ENCODE data around the gene SFTA2.

SFTA2 gene

DNA sequence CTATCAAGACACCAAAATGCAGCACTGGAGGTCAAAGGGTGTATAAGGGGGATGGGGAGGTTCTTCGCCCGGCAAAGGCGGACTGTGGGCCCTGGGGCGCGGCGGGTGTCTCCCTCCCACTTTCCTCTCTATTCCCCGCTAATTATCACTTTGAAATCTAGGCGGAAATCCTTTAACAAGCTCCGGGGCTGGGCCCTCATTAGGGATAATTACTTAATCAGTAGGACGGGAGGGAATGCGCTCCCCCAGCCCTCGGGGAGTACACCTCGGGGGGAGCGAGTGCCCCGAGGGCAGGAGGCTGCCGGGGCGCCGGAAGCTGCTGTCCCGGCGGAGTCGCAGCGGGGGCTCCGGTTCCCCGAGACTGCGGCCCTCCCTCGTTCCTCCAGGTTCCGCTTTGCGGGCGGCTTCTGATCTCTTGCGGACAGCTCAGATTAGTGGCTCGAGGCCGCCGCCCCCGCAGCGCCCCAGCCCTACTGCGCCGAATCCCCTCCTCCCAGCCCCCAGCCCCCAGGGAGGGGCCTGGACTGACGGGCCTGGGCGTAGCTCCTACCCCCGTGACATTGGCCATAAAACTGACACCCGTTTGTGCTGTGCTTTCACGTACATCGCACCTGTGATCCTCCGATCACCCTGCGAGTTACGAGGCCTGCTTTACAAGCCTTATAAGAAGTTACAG lies 23.5 kb upstream of the SFTA2 start:
- no peaks in the 10 kb centered on the region for H3K9me3 Mint-ChIP-seq
- H3K27me3 Mint-ChIP-seq: peaks cover 84% of the 10 kb centered on the region

DNA sequence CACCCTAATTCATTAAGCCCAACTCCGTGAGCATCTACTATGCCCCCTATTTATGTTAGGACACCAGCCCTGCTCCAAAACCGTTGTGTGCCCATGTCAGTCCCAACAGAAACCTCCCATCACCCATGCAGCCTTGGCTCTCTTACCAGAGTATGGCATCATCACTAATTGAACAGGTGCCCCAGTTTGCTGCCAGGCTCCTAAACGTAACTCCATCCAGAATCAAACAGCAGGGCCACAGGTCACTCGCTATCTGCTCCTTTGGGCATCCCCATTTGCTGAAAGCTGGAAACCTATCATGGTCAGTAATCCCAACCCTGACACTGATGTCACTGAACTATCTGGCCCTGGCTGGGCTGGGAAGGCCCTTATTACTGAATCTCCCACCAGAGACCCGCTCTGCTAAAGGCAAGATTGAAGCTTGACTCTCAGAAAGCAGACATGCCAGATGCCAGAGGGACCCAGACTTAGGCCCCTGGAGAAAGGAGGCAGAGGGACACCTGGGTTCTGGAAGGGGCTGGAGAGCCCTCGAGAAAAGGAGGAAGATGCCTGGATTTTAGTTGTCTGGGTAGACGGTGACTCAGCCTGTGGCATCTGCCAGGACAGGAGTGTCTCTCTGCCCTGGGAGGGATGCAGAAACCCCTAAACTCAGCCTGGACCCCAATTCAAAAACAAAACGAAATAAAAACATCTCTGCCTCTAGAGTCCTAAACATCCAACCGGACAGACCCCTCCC lies 22.8 kb upstream of the SFTA2 start:
- Mint-ChIP-seq H3K27ac (no peak overlapping the region), H3K4me1 (peaks cover 17% of the 10 kb centered on the region), H3K36me3 (no peaks in the 10 kb centered on the region), H3K4me3 (peak overlapping the region; percentile 24), H3K9me3 (no peaks in the 10 kb centered on the region), H3K27me3 (peaks cover 88% of the 10 kb centered on the region)
- CTCF ChIA-PET: interaction anchor here (1.0 to 1.3 kb wide), 2 partner anchors 41 to 116 kb away, joined by 3 to 4 read pairs; partner anchors contain the start of gene VARS2
- no peak for DNase-seq

More for the DNA sequence above, 23.5 kb upstream of the SFTA2 start:
- Mint-ChIP-seq H3K4me1 (peaks cover 17% of the 10 kb centered on the region), H3K4me3 (peak overlapping the region; percentile 60), H3K36me3 (no peaks in the 10 kb centered on the region), H3K27ac (no peak overlapping the region)
- DNase-seq: peak; percentile 70
- CTCF ChIA-PET: interaction anchor here (0.8 to 1.9 kb wide), 4 partner anchors 14 to 125 kb away, joined by 3 to 8 read pairs (median 4); partner anchors contain the start of genes MUCL3 and VARS2

DNA sequence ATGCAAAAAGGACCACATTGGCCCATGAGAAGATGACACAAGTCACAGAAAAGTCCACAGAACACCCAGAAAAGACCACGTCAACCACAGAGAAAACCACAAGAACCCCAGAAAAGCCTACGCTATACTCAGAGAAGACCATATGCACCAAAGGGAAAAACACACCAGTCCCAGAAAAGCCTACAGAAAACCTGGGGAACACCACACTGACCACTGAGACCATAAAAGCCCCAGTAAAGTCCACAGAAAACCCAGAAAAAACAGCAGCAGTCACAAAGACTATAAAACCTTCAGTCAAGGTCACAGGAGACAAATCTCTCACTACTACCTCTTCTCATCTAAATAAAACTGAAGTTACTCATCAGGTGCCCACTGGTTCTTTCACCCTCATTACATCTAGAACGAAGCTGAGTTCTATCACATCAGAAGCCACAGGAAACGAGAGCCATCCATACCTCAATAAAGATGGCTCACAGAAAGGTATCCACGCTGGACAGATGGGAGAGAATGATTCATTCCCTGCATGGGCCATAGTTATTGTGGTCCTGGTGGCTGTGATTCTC lies 20.0 kb upstream of the SFTA2 start:
- peaks cover 17% of the 10 kb centered on the region for H3K4me1 Mint-ChIP-seq
- DNase-seq: no peak
- CTCF ChIA-PET: no interaction called here
- no peak overlapping the region for H3K4me3 Mint-ChIP-seq
- no peaks in the 10 kb centered on the region for H3K36me3 Mint-ChIP-seq
- no peaks in the 10 kb centered on the region for H3K9me3 Mint-ChIP-seq
- H3K27ac Mint-ChIP-seq: no peak overlapping the region
- peaks cover 97% of the 10 kb centered on the region for H3K27me3 Mint-ChIP-seq

DNA sequence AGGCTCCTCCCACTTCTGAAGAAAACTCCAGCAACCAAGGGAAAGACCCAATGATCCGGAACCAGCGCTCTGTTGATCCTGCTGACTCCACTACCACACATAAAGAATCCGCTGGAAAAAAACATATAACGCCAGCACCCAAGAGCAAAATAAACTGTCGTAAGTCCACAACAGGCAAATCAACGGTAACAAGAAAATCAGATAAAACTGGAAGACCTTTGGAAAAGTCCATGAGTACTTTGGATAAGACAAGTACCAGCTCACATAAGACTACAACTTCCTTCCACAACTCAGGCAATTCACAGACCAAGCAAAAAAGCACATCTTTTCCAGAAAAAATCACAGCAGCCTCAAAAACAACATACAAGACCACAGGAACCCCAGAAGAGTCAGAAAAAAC lies 16.8 kb upstream of the SFTA2 start:
- H3K27me3 Mint-ChIP-seq: peaks cover 90% of the 10 kb centered on the region
- DNase-seq: no peak
- no peak overlapping the region for H3K4me3 Mint-ChIP-seq
- H3K27ac Mint-ChIP-seq: no peak overlapping the region
- CTCF ChIA-PET: interaction anchor here (1.8 kb wide), 1 partner anchor 12 kb away, joined by 4 read pairs; no protein-coding TSS in a partner anchor
- no peaks in the 10 kb centered on the region for H3K36me3 Mint-ChIP-seq
- H3K4me1 Mint-ChIP-seq: no peaks in the 10 kb centered on the region
- no peaks in the 10 kb centered on the region for H3K9me3 Mint-ChIP-seq

DNA sequence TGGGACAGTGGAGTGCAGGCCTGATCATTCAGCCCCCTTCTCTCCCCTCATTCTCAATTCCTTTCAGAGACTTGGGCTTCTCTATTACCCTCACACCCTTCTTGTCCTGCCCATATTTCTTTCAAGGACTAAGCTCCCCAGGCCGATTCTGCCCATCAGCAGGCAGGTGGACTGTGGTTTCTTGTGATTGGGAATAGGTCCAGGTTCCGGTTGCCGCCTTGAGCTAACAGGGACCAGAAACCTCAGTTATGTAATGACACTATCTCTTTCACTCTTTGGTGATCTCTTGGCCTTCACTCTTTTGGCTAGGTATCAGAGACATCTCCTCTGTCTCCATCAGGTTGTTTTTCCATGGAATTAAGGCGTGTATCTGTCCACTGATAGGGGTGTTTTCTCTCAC lies 15.3 kb upstream of the SFTA2 start:
- Mint-ChIP-seq H3K9me3 (no peaks in the 10 kb centered on the region), H3K36me3 (no peaks in the 10 kb centered on the region)
- DNase-seq: no peak

DNA sequence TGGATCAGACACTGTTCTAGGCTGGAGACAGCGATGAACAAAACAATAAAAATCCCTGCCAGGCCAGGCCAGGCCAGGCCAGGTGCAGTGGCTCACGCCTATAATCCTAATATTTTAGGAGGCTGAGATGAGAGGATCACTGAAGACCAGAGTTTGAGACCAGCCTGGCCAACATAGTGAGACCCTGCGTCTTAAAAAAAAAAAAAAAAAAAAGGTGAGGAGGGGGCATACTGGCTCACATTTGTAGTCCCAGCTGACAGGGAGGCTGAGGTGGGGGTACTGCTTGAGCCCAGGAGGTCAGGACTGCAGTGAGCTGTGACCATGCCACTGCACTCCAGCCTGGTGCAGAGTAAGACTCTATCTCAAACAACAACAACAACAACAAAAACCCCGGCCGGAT lies 13.3 kb upstream of the SFTA2 start:
- no peaks in the 10 kb centered on the region for H3K9me3 Mint-ChIP-seq
- peaks cover 90% of the 10 kb centered on the region for H3K27me3 Mint-ChIP-seq
- peaks cover 2% of the 10 kb centered on the region for H3K4me1 Mint-ChIP-seq
- no peak for DNase-seq
- no peaks in the 10 kb centered on the region for H3K36me3 Mint-ChIP-seq
- CTCF ChIA-PET: interaction anchor here (1.2 kb wide), 1 partner anchor 125 kb away, joined by 3 read pairs; no protein-coding TSS in a partner anchor
- no peak overlapping the region for H3K4me3 Mint-ChIP-seq
- H3K27ac Mint-ChIP-seq: no peak overlapping the region

More for the DNA sequence above, 15.3 kb upstream of the SFTA2 start:
- Mint-ChIP-seq H3K4me1 (peaks cover 2% of the 10 kb centered on the region), H3K4me3 (no peak overlapping the region), H3K27me3 (peaks cover 90% of the 10 kb centered on the region), H3K27ac (no peak overlapping the region)
- CTCF ChIA-PET: no interaction called here

DNA sequence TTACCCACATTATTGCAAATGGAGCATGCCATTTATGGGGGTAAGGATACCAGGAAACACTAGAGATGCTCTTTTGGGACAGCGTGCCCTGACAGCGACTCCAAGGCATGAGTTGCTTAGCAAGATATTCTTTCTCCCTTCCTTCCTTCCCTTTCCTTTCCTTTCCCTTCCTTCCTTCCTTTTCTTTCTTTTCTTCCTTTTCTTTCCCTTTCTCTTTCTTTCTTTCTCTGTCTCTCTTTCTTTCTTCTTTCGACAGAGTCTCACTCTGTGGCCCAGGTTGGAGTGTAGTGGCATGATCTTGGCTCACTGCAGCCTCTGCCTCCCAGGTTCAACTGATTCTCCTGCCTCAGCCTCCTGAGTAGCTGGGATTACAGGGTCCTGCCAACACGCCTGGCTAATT lies 12.1 kb upstream of the SFTA2 start:
- H3K27ac Mint-ChIP-seq: no peak overlapping the region
- DNase-seq: no peak
- H3K36me3 Mint-ChIP-seq: no peaks in the 10 kb centered on the region
- CTCF ChIA-PET: no interaction called here
- no peaks in the 10 kb centered on the region for H3K9me3 Mint-ChIP-seq
- H3K4me1 Mint-ChIP-seq: peaks cover 2% of the 10 kb centered on the region
- H3K27me3 Mint-ChIP-seq: peaks cover 89% of the 10 kb centered on the region
- no peak overlapping the region for H3K4me3 Mint-ChIP-seq

DNA sequence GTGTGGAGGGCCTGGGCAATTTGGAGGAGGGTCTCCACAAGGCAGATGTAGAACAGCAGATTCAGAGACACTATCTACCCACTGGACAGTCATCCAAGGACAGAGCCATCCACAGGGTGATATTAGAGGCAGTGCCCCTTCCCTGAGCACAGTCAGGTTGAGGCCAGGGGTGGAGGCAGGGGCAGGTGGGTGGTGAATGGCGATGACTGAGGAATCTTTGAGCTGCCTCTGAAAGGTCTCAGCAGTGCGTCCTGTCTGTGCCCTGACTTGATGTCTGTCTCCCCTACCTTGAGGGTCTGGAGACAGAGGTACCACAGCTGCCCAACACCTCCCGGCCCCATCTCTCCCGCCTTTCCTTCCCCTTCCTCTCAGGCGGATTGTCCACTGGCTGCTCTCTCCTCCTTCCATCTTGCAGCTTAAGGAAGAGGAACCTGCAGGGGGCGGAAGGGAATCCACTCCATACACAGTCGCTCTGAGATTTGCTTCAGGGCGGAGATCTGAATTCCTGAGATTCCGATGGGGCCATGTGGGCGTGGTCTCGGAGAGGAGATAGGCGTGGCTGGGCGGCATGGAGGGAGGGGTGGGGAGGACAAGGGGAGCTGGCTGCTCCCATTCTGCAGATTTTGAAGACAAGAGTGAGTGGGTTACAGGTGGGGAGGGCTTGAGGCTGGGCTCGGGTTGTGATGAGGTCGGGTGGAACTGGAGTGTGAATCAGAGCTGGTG lies 10.5 kb upstream of the SFTA2 start:
- H3K27ac Mint-ChIP-seq: no peak overlapping the region

DNA sequence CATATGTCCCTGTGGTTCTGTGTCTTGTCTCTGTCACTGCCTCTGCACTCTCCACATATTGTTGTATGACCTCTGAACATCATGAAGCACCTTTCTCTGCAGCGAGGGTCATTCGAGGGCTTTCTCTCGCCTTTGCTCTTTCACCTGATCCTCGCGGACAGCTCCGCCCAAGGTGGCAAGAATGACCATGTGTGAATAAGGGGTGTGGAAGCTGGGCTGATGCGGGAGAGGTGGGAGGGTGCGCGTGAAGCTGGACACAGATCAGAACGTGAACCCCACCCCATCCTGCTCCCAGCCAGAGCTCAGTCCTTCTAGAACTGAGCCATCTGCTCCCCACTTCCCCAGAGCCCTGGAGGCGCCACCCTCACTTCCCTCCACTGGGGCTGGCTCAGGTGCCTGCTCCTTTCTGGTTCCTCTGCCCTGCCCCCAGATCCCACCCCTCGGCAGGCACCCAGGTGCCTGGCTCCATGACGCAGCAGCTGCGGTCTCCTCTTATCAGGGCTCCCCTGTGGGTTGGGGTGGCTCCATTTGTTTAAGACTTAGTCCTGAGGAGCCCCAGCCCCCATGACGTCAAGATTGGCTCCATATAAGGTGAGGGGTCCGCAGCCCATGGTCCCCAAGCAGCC lies 8.5 kb upstream of the SFTA2 start, which contains the start of gene MUCL3:
Gene MUCL3, plus strand, starts transcription at position 613 of the 626 bp plus-strand sequence. CDS start 27 bp downstream, outside the sequence.
- no peaks in the 10 kb centered on the region for H3K9me3 Mint-ChIP-seq
- peaks cover 2% of the 10 kb centered on the region for H3K4me1 Mint-ChIP-seq
- no peaks in the 10 kb centered on the region for H3K36me3 Mint-ChIP-seq
- CTCF ChIA-PET: interaction anchor here (0.9 to 1.6 kb wide), 4 partner anchors 9 to 139 kb away, joined by 3 to 4 read pairs (median 3); partner anchors contain the start of gene SFTA2
- no peak for DNase-seq
- no peak within 1 kb of the TSS for H3K27ac Mint-ChIP-seq
- H3K4me3 Mint-ChIP-seq: no peak within 1 kb of the TSS
- H3K27me3 Mint-ChIP-seq: peaks cover 87% of the 10 kb centered on the region

More for the DNA sequence above, 10.5 kb upstream of the SFTA2 start:
- peak; percentile 33 for DNase-seq
- Mint-ChIP-seq H3K4me1 (peaks cover 2% of the 10 kb centered on the region), H3K36me3 (no peaks in the 10 kb centered on the region), H3K27me3 (peaks cover 89% of the 10 kb centered on the region), H3K4me3 (no peak overlapping the region), H3K9me3 (no peaks in the 10 kb centered on the region)
- CTCF ChIA-PET: interaction anchor here (0.8 to 1.7 kb wide), 3 partner anchors 13 to 142 kb away, joined by 3 to 4 read pairs (median 3); no protein-coding TSS in a partner anchor

DNA sequence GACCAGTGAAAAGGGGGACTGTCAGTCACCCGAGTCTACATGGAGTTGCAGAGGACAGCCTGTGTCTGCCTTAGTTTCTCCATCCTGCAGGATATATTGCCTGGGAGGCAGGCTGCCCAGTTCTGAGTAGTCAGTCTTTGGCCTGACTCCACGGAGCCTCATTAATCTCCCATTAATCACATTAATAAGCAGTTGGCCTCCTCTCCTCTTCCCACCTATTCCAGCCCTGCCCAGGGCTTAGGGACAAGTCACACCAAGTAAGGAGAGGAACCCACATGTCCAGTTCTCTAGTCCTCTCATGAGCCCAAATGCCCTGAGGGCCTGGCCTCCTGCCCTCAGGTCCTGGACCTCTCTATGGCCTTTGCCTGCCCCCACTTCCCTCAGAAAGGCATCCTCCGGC lies 7.5 kb upstream of the SFTA2 start:
- CTCF ChIA-PET: interaction anchor here (1.6 kb wide), 1 partner anchor 8 kb away, joined by 4 read pairs; the partner anchor contains the start of gene SFTA2
- H3K36me3 Mint-ChIP-seq: no peaks in the 10 kb centered on the region

DNA sequence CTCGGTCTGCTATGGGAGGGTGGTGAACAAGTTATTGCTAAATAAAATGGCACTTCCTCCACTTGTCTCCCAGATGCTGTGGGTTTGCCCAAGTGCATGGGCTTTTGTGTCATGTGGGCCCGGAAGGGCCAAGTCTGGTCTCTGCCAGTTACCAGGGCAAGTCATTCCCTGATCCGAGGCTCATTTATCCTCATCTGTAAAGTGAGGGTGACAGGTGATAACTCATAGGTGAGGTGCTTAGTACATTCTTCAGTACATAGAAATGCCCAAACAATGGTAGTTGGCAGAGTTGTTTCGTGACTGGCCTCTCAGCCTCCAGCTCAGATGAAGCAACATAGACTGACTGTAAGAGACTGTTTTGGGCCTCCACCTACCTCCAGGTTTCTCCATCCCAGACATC lies 6.8 kb upstream of the SFTA2 start:
- no peak overlapping the region for H3K27ac Mint-ChIP-seq
- H3K27me3 Mint-ChIP-seq: peaks cover 87% of the 10 kb centered on the region
- H3K9me3 Mint-ChIP-seq: no peaks in the 10 kb centered on the region
- DNase-seq: no peak
- CTCF ChIA-PET: interaction anchor here (1.4 kb wide), 1 partner anchor 23 kb away, joined by 3 read pairs; no protein-coding TSS in a partner anchor
- peaks cover 2% of the 10 kb centered on the region for H3K4me1 Mint-ChIP-seq
- no peaks in the 10 kb centered on the region for H3K36me3 Mint-ChIP-seq
- H3K4me3 Mint-ChIP-seq: no peak overlapping the region

More for the DNA sequence above, 7.5 kb upstream of the SFTA2 start:
- Mint-ChIP-seq H3K4me3 (no peak overlapping the region), H3K4me1 (peaks cover 2% of the 10 kb centered on the region), H3K9me3 (no peaks in the 10 kb centered on the region), H3K27me3 (peaks cover 86% of the 10 kb centered on the region), H3K27ac (no peak overlapping the region)
- no peak for DNase-seq

DNA sequence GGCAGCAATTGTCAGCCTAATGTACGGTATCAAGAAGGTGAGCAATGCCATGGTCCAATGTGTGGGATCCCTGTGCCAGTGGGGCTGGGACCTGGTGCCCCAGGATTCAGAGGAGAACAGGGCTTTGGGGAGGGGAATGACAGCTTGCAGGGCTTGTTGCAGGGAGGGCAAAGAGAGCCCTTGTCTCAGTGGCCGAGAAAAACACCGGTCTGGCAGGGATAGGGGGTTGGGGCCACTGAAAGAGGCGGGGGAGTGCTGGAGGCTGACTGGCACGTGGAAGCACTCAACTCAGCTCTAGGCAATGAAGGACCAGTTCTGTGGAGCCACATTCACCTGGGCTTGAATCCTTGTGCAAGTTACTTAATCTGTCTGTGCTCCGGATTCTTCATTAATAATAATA lies 5.3 kb upstream of the SFTA2 start:
- no peak overlapping the region for H3K4me3 Mint-ChIP-seq
- H3K27ac Mint-ChIP-seq: no peak overlapping the region
- no peaks in the 10 kb centered on the region for H3K9me3 Mint-ChIP-seq
- CTCF ChIA-PET: no interaction called here
- no peaks in the 10 kb centered on the region for H3K4me1 Mint-ChIP-seq
- DNase-seq: no peak
- peaks cover 77% of the 10 kb centered on the region for H3K27me3 Mint-ChIP-seq
- no peaks in the 10 kb centered on the region for H3K36me3 Mint-ChIP-seq

DNA sequence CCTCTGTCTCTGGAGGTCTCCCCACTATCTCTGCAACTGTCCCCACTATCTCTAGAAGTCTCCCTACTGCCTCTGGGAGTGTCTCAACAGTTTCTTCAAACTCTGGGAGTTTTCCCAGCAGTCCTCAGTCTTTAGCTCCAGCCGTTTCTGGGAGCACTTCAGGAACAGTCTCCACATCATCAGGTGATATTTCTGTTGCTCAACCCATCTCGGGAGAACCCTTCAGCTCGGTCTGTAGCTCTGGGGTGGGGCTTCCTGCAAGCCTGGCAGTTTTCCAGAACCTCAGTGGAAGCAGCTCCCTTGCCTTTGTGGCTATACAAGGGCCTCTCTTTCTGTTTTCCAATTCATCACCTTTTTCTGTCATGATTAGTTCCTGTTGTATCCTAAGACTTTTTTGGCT lies 3.0 kb upstream of the SFTA2 start:
- CTCF ChIA-PET: no interaction called here
- DNase-seq: no peak
- Mint-ChIP-seq H3K9me3 (no peaks in the 10 kb centered on the region), H3K4me1 (no peaks in the 10 kb centered on the region), H3K36me3 (no peaks in the 10 kb centered on the region), H3K27me3 (peaks cover 64% of the 10 kb centered on the region), H3K4me3 (no peak overlapping the region), H3K27ac (no peak overlapping the region)

Data from activated naive CD4-positive, alpha-beta T cell treated with anti-CD3 and anti-CD28 coated beads, Interleukin-2, amount 10 ng/mL, durations not matched to agents 7 days and 5 days (primary cell).